H1 (cell line): ENCODE results near the gene CCDC174. TPM values are rescaled to one million over a fixed set of nuclear protein-coding genes. Genes with fewer than 3 reads are reported as not detected.

Experiments used
- polyA plus RNA-seq, 7 experiments: library from polyadenylated mRNA; depleted of rRNA in 3 of 7; stranded (reverse) in 5 of 7; unstranded in 2 of 7; fragments of >200 nt in 5 of 7; fragments of 200-250 nt in 2 of 7; gene quantifications; 1 replicate in 5 of 7; 2 replicates in 1 of 7; 4 replicates in 1 of 7; pipeline versions ENCODE4 v1.2.1 to v1.2.3, GENCODE V29; 2011 to 2013; ENCODE audit warnings: missing spikeins in 2 of 7, mixed read lengths in 2 of 7
- total RNA-seq: library from RNA; stranded (reverse); fragmentation: NEBNext Ultra II Directional; extraction: Animal tissue kit (Norgen Biotek cat#: 25700); gene quantifications from 2 replicates; pipeline ENCODE4 v1.2.1, GENCODE V29; 2021
- TF ChIP-seq, protein P1 (sequence below): fragments of 300-600 bp; sonication (generic); IDR thresholded peaks from 2 replicates; pipeline ENCODE4 v1.7.1; 2012; ENCODE audit warnings: low read length, moderate library complexity, mild to moderate bottlenecking, inconsistent platforms; ENCODE audit not compliant: insufficient replicate concordance

The CCDC174 gene
- total and polyA plus RNA-seq, 2 of the 8 experiments (the other 6 are each of a cell fraction or from before 2014, with no cell fraction given) = 3.5 to 11.9 TPM

DNA sequence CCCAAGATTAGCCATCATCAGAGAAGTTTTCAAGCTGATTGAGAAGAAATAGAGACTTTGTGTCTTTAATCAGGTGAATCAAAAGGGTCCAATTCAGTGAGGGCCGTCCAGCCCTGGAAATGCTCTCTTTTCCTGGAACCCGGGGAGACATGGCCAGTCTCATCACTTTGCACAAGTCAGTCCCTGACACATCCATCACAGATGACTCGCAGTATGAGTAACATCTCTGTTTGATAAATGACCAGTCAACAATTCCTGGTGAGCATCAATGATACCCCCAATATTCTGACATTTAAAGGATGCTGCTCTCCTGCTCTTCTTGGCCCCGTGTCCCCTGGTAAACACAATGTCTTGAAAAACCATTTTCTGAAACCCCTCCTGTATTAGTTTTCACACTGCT is 50.1 kb downstream of the CCDC174 start (continued):
- TF ChIP-seq, protein P1, sequence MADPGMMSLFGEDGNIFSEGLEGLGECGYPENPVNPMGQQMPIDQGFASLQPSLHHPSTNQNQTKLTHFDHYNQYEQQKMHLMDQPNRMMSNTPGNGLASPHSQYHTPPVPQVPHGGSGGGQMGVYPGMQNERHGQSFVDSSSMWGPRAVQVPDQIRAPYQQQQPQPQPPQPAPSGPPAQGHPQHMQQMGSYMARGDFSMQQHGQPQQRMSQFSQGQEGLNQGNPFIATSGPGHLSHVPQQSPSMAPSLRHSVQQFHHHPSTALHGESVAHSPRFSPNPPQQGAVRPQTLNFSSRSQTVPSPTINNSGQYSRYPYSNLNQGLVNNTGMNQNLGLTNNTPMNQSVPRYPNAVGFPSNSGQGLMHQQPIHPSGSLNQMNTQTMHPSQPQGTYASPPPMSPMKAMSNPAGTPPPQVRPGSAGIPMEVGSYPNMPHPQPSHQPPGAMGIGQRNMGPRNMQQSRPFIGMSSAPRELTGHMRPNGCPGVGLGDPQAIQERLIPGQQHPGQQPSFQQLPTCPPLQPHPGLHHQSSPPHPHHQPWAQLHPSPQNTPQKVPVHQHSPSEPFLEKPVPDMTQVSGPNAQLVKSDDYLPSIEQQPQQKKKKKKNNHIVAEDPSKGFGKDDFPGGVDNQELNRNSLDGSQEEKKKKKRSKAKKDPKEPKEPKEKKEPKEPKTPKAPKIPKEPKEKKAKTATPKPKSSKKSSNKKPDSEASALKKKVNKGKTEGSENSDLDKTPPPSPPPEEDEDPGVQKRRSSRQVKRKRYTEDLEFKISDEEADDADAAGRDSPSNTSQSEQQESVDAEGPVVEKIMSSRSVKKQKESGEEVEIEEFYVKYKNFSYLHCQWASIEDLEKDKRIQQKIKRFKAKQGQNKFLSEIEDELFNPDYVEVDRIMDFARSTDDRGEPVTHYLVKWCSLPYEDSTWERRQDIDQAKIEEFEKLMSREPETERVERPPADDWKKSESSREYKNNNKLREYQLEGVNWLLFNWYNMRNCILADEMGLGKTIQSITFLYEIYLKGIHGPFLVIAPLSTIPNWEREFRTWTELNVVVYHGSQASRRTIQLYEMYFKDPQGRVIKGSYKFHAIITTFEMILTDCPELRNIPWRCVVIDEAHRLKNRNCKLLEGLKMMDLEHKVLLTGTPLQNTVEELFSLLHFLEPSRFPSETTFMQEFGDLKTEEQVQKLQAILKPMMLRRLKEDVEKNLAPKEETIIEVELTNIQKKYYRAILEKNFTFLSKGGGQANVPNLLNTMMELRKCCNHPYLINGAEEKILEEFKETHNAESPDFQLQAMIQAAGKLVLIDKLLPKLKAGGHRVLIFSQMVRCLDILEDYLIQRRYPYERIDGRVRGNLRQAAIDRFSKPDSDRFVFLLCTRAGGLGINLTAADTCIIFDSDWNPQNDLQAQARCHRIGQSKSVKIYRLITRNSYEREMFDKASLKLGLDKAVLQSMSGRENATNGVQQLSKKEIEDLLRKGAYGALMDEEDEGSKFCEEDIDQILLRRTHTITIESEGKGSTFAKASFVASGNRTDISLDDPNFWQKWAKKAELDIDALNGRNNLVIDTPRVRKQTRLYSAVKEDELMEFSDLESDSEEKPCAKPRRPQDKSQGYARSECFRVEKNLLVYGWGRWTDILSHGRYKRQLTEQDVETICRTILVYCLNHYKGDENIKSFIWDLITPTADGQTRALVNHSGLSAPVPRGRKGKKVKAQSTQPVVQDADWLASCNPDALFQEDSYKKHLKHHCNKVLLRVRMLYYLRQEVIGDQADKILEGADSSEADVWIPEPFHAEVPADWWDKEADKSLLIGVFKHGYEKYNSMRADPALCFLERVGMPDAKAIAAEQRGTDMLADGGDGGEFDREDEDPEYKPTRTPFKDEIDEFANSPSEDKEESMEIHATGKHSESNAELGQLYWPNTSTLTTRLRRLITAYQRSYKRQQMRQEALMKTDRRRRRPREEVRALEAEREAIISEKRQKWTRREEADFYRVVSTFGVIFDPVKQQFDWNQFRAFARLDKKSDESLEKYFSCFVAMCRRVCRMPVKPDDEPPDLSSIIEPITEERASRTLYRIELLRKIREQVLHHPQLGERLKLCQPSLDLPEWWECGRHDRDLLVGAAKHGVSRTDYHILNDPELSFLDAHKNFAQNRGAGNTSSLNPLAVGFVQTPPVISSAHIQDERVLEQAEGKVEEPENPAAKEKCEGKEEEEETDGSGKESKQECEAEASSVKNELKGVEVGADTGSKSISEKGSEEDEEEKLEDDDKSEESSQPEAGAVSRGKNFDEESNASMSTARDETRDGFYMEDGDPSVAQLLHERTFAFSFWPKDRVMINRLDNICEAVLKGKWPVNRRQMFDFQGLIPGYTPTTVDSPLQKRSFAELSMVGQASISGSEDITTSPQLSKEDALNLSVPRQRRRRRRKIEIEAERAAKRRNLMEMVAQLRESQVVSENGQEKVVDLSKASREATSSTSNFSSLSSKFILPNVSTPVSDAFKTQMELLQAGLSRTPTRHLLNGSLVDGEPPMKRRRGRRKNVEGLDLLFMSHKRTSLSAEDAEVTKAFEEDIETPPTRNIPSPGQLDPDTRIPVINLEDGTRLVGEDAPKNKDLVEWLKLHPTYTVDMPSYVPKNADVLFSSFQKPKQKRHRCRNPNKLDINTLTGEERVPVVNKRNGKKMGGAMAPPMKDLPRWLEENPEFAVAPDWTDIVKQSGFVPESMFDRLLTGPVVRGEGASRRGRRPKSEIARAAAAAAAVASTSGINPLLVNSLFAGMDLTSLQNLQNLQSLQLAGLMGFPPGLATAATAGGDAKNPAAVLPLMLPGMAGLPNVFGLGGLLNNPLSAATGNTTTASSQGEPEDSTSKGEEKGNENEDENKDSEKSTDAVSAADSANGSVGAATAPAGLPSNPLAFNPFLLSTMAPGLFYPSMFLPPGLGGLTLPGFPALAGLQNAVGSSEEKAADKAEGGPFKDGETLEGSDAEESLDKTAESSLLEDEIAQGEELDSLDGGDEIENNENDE = no peak
- TF ChIP-seq, all 59 proteins: peak for 0
